ENCODE results near the gene SLITRK1.

SLITRK1 gene

DNA sequence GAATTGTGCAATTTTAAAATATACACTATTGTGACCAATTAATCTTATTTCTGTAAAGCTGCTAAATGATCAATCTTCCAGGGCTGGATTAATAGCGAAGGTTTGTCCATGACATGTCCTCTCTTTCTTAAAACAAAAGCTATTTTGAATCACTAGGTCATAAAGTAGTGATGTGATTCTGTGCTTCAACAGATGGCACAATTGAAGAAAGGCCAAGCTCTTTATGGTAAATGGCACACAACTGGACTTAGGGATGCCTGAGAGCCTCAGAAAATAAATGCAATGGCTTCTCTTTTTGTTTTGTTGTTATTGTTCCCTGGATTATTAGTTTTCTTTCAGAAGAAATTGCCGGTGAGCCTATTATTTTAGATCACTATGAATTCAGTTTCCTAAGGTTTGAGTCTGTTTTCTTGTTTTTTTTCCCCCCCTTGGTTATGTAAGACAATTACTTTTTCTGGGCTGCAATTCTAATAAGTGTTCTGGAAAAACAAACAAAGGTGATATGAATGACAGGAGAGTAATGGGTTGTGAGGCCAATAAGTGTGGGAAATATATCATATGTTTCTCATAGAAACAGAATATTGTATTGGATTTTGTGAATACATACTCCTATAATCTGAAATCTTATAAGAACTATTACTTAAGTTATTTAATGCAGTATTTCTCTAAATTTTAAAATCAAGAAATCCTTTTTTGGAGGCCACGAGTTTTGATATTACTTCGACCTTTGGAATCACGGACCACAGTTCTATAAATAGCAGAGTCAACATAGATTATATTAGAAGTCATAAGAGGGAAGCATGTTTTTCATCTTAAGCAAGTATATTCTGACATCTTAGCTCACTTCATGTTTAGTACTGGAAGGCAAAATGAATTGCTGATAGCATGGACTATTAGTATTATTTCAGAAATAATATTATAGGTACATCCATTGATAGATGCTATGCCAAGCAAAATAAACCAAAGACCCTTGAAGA, 16.8 kb downstream of the SLITRK1 start:
- no peak for DNase-seq (ENCODE audit: low read depth in 2 of 2)

DNA sequence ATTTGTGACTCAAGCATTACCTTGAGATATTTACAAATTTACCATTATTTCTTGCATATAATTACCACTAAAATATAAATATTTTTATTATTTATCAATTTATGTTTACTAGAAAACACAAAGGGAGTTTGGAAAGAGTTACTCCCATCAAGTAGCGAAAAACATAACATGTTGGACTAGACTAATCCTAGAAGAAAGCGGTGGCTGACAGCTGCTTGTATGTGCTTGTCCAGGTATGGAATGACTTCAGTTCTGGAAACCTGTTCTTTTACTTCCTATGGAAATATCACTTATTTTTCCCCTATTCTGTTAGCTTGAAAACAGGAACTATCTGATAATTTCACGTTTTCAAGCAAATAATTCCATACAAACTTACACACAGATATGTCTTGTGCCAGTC, 28.5 kb downstream of the SLITRK1 start:
- DNase-seq (ENCODE audit: low read depth in 2 of 2): no peak

DNA sequence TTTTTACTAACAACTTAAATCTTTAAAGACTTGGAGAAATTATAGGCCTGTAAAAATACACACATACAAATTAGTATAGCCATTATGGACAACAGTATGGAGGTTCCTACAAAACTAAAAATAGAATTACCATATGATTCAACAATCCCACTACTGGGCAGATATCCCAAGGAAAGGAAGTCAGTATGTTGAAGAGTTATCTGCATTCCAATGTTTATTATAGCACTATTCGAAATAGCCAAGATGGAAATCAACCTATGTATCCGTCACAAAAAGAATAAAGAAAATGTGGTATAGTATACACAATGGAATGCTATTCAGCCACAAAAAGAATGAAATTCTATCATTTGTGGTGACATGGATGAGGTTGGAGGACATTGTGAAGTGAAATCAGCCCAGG, 37.2 kb downstream of the SLITRK1 start:
- DNase-seq (ENCODE audit: low read depth in 2 of 2): no peak

DNA sequence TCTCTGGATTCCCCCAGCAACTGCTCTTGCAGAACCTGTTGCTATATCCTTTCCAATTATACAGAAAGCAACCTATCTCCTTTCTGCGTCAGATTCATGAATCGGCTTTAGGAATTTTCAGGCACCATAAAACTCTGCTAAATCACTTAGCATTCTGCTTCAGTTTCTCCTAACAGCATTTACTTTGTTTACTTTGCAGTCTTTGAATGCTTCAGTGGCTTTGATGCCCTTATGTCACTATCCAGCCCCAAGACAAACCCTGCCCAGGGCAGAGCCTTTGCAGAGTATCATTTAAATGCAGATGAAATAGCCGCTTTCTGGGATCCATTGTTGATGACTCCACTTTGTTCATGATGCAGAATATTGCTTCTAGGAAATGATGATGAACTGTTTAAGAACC, 43.1 kb downstream of the SLITRK1 start:
- DNase-seq (ENCODE audit: low read depth in 2 of 2): no peak

DNA sequence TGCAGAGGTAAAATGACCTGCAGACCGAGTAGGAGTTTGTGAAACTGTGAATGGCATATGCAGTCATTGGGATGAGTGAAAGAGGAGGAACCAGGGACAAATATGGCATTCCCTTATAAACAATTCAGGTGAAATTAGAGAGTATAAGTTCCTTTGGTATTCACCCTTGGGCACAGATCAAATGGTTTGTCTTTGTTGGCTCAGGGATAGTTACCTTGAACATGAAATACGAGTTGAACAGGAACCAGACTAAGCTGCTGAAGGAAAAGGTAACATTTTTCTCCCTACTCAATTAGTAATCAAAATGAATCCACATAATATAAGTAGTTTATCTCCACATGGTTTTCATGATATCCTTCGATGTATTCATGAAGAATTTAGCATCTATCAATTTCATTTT, 50.5 kb downstream of the SLITRK1 start:
- no peak for DNase-seq (ENCODE audit: low read depth in 2 of 2)

DNA sequence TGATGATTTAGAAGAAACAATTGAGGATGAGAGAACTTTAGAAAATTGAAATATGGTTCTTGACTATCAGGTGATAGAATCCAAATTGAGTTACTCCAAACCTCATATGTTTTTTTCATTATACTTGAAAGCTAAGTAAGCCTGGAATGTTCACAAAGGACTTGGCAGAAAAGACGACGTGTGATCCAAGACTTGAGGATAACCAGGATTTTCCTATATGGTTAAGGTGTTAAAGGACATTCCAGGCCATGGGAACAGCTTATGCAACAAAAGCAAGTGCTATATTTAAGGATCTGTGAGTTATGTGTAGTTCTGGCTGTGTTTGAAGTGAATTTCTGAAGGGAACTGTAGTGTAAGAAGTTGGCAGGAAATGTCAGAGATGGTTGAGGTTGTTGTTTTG, 52.5 kb downstream of the SLITRK1 start:
- DNase-seq (ENCODE audit: low read depth in 2 of 2): no peak

DNA sequence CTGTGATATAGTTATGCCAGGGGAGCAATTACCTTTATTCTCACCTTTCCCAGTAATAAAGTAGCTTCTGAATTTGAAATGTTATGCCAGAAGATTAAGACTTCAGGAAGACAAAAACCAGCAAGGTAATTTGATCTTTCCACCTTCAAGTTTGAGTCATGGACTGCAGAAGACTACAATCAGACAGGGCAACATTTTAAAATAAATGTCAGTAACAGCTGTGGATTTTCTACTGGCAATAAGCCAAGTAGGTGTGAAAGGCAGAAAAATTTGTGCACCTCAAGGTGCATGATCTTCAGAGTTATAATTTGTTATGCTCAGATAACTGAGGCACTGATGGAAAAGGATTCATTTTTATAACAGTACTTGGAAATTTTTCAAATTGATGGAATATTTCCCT, 54.9 kb downstream of the SLITRK1 start:
- DNase-seq (ENCODE audit: low read depth in 2 of 2): no peak
